ENCODE data around the gene ARID1B.

GRCh38 chr6:157220485-157220884 lies 443.3 kb downstream of the ARID1B start:
- TF ChIP-seq CTCF (IDR thresholded peaks at IDR 0.05) (no peak), POLR2A (IDR thresholded peaks at IDR 0.05) (no peak), POLR2AphosphoS5 (IDR thresholded peaks at IDR 0.05) (no peak)

Measured in transverse colon (tissue), 4 donors.